ENCODE measurements around the gene GNG4.

DNA sequence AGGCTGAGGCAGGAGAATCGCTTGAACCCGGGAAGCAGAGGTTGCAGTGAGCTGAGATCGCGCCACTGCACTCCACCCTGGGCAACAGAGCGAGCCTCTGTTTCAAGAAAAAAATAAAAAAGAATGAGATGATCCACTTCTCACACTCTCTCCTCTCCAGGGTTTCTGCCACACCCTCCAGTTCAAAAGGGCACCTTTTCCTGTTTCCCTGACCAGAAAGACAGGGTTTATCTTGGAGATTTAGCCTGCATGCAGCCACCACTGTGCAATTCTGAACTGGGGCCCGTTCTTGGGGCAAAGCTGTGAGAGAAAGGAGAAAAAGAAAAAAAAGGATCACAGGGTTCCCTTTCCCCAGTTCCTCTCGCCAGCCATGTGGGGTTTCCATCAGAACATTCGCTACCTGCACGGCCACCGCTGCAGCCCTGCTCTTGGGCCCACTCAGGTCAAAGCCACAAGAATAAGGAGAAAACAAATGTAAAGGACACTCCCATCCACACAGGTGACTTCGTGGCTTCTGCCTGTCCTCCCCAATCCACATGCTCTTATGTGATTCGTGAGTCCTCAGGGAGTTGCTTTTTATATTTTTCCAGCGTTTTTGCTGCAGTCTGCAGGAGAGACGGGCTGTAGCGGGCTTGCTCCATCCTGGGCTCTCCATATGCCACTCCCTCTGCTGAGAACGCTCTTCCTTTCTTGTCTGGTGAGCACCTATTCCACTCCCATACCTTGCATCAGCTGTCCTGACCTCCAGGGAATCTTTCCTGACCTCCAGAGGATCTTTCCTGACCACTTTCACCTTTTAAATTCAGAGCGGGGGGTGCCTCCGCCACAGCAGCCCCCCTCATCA, 26.4 kb downstream of the GNG4 start:
- TF ChIP-seq, protein P1, sequence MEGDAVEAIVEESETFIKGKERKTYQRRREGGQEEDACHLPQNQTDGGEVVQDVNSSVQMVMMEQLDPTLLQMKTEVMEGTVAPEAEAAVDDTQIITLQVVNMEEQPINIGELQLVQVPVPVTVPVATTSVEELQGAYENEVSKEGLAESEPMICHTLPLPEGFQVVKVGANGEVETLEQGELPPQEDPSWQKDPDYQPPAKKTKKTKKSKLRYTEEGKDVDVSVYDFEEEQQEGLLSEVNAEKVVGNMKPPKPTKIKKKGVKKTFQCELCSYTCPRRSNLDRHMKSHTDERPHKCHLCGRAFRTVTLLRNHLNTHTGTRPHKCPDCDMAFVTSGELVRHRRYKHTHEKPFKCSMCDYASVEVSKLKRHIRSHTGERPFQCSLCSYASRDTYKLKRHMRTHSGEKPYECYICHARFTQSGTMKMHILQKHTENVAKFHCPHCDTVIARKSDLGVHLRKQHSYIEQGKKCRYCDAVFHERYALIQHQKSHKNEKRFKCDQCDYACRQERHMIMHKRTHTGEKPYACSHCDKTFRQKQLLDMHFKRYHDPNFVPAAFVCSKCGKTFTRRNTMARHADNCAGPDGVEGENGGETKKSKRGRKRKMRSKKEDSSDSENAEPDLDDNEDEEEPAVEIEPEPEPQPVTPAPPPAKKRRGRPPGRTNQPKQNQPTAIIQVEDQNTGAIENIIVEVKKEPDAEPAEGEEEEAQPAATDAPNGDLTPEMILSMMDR (IDR thresholded peaks at IDR 0.05), result no peak
- no peak for TF ChIP-seq POLR2A (IDR thresholded peaks at IDR 0.05)

Measured in adrenal gland (tissue), 5 donors.